ENCODE measurements around the gene VSTM2L.

VSTM2L gene

GRCh38 chr20:37888641-37889040, 14.3 kb upstream of the VSTM2L start:
- no peak overlapping the region for H3K4me3 ChIP-seq (ENCODE audit: low read depth in 1 of 2, low read length in 2 of 2)
- H3K4me2 ChIP-seq (ENCODE audit: insufficient read depth, low read length) = no peak overlapping the region
- peaks cover 5% of the 10 kb centered on the region; the same call in 1 of the 2 replicates for H4K20me1 ChIP-seq (ENCODE audit: insufficient read depth, low read length)
- no peak for DNase-seq
- TF ChIP-seq CTCF (IDR thresholded peaks at IDR 0.05; ENCODE audit: borderline replicate concordance, extremely low read depth, low read length, poor library complexity, severe bottlenecking) (no peak), EZH2 (IDR thresholded peaks at IDR 0.05; ENCODE audit: borderline replicate concordance, low read depth, low read length, severe bottlenecking) (no peak)
- ATAC-seq (ENCODE audit: insufficient read depth, low read depth) = no peak
- H3K9ac ChIP-seq (ENCODE audit: low read depth, low read length) = no peak overlapping the region
- no peak overlapping the region for H2AFZ ChIP-seq (ENCODE audit: low read depth, low read length)
- H3K4me1 ChIP-seq (ENCODE audit: insufficient read depth, low read length) = no peaks in the 10 kb centered on the region
- H3K27ac ChIP-seq (ENCODE audit: low read length) = no peak overlapping the region
- no peaks in the 10 kb centered on the region for H3K9me3 ChIP-seq (ENCODE audit: insufficient read depth, low read length, severe bottlenecking)
- H3K27me3 ChIP-seq (ENCODE audit: insufficient read depth, low read length, poor library complexity) = no peaks in the 10 kb centered on the region
- no peaks in the 10 kb centered on the region for H3K79me2 ChIP-seq (ENCODE audit: insufficient read depth, low read length)
- no peaks in the 10 kb centered on the region for H3K36me3 ChIP-seq (ENCODE audit: insufficient read depth, low read length)

GRCh38 chr20:37890108-37890507, 12.8 kb upstream of the VSTM2L start:
- Histone ChIP-seq H3K9ac (ENCODE audit: low read depth, low read length) (no peak overlapping the region), H4K20me1 (ENCODE audit: insufficient read depth, low read length) (peaks cover 9% of the 10 kb centered on the region; the same call in 1 of the 2 replicates), H3K4me1 (ENCODE audit: insufficient read depth, low read length) (no peaks in the 10 kb centered on the region), H3K9me3 (ENCODE audit: insufficient read depth, low read length, severe bottlenecking) (no peaks in the 10 kb centered on the region), H3K27me3 (ENCODE audit: insufficient read depth, low read length, poor library complexity) (no peaks in the 10 kb centered on the region), H3K4me3 (ENCODE audit: low read depth in 1 of 2, low read length in 2 of 2) (no peak overlapping the region), H3K27ac (ENCODE audit: low read length) (no peak overlapping the region), H2AFZ (ENCODE audit: low read depth, low read length) (no peak overlapping the region), H3K36me3 (ENCODE audit: insufficient read depth, low read length) (no peaks in the 10 kb centered on the region), H3K4me2 (ENCODE audit: insufficient read depth, low read length) (no peak overlapping the region), H3K79me2 (ENCODE audit: insufficient read depth, low read length) (no peaks in the 10 kb centered on the region)
- no peak for TF ChIP-seq CTCF (IDR thresholded peaks at IDR 0.05; ENCODE audit: borderline replicate concordance, extremely low read depth, low read length, poor library complexity, severe bottlenecking)
- no peak for TF ChIP-seq EZH2 (IDR thresholded peaks at IDR 0.05; ENCODE audit: borderline replicate concordance, low read depth, low read length, severe bottlenecking)
- ATAC-seq (ENCODE audit: insufficient read depth, low read depth) = no peak
- no peak for DNase-seq

DNA sequence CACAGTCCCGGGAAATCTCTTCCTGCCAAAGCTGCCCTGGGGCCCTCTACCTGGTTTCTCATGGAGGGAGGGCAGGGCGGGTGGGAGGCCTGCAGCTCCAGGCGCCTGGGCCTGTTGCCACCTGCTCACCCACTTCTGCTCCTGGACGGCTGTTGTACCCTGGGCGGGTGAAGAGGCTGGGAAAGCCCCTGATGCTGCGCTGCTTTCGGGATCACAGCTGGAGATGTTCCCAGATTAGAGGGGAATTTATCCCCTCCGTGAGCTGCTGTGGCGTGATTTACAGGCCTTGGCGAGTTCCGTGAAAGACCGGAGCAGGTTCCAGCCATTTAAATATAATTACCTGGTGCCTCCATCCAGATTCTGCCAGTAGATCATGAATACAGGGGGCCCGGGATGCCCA, 12.3 kb upstream of the VSTM2L start:
- no peaks in the 10 kb centered on the region for H3K27me3 ChIP-seq (ENCODE audit: insufficient read depth, low read length, poor library complexity)
- ATAC-seq (ENCODE audit: insufficient read depth, low read depth) = no peak
- no peaks in the 10 kb centered on the region for H3K36me3 ChIP-seq (ENCODE audit: insufficient read depth, low read length)
- TF ChIP-seq EZH2 (IDR thresholded peaks at IDR 0.05; ENCODE audit: borderline replicate concordance, low read depth, low read length, severe bottlenecking) = no peak
- no peak for TF ChIP-seq CTCF (IDR thresholded peaks at IDR 0.05; ENCODE audit: borderline replicate concordance, extremely low read depth, low read length, poor library complexity, severe bottlenecking)
- no peak overlapping the region for H3K4me3 ChIP-seq (ENCODE audit: low read depth in 1 of 2, low read length in 2 of 2)
- H3K4me1 ChIP-seq (ENCODE audit: insufficient read depth, low read length) = no peaks in the 10 kb centered on the region
- no peak overlapping the region for H3K4me2 ChIP-seq (ENCODE audit: insufficient read depth, low read length)
- no peak for DNase-seq
- H3K27ac ChIP-seq (ENCODE audit: low read length) = no peak overlapping the region
- H3K9ac ChIP-seq (ENCODE audit: low read depth, low read length) = no peak overlapping the region
- H3K79me2 ChIP-seq (ENCODE audit: insufficient read depth, low read length) = no peaks in the 10 kb centered on the region
- peaks cover 9% of the 10 kb centered on the region; the same call in 1 of the 2 replicates for H4K20me1 ChIP-seq (ENCODE audit: insufficient read depth, low read length)
- H2AFZ ChIP-seq (ENCODE audit: low read depth, low read length) = no peak overlapping the region
- H3K9me3 ChIP-seq (ENCODE audit: insufficient read depth, low read length, severe bottlenecking) = no peaks in the 10 kb centered on the region

DNA sequence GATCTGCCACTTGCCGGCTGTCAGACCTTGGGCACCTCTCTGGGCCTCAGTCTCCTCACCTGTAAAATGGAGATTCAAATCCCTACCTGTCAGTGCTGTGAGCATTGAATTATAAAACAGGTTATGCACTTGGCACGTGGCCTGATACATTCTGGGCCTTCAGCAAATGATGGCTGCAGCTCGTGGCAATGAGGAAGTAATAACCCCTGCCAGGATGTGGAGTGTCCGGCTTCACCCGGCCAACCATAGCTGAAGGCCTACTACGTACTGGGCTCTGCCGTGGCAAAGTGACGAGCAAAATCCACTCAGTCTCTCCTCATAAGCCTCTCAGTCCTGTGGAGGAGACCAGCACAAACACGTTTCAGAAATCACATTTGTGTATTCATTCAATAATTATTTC, 10.9 kb upstream of the VSTM2L start:
- Histone ChIP-seq H3K4me2 (ENCODE audit: insufficient read depth, low read length) (no peak overlapping the region), H4K20me1 (ENCODE audit: insufficient read depth, low read length) (peaks cover 8% of the 10 kb centered on the region; the same call in 1 of the 2 replicates), H3K9ac (ENCODE audit: low read depth, low read length) (no peak overlapping the region), H3K4me3 (ENCODE audit: low read depth in 1 of 2, low read length in 2 of 2) (no peak overlapping the region), H3K9me3 (ENCODE audit: insufficient read depth, low read length, severe bottlenecking) (no peaks in the 10 kb centered on the region), H3K79me2 (ENCODE audit: insufficient read depth, low read length) (no peaks in the 10 kb centered on the region), H2AFZ (ENCODE audit: low read depth, low read length) (no peak overlapping the region), H3K27ac (ENCODE audit: low read length) (no peak overlapping the region), H3K27me3 (ENCODE audit: insufficient read depth, low read length, poor library complexity) (no peaks in the 10 kb centered on the region), H3K36me3 (ENCODE audit: insufficient read depth, low read length) (no peaks in the 10 kb centered on the region), H3K4me1 (ENCODE audit: insufficient read depth, low read length) (no peaks in the 10 kb centered on the region)
- ATAC-seq (ENCODE audit: insufficient read depth, low read depth) (no peak), DNase-seq (no peak)
- no peak for TF ChIP-seq CTCF (IDR thresholded peaks at IDR 0.05; ENCODE audit: borderline replicate concordance, extremely low read depth, low read length, poor library complexity, severe bottlenecking)
- no peak for TF ChIP-seq EZH2 (IDR thresholded peaks at IDR 0.05; ENCODE audit: borderline replicate concordance, low read depth, low read length, severe bottlenecking)

All from DND-41 (cell line).